OCI-M1 (cell line): Measurements from ENCODE around the gene FAM107B.
A peak's percentile ranks its signal among the peaks of the same experiment; 100 is the strongest.
"Not testable (repeated sequence)": the region's sequence is repeated elsewhere in the genome, so short reads cannot be mapped to it uniquely, and the experiment has no call there.

Experiments used
- DNase-seq: peaks from one replicate; lab custom pipeline; 2025; lab: John Stamatoyannopoulos, UW

Gene FAM107B

GRCh38 chr10:14736043-14736442, 38.7 kb downstream of the FAM107B start:
- DNase-seq, result no peak

- DNase-seq, result no peak
Observed at GRCh38 chr10:14731875-14732512, 42.7 kb downstream of the FAM107B start.

- no peak for DNase-seq
Observed at GRCh38 chr10:14728346-14728745, 46.4 kb downstream of the FAM107B start.

GRCh38 chr10:14727924-14728323, 46.8 kb downstream of the FAM107B start:
- DNase-seq, result no peak

GRCh38 chr10:14727465-14727864, 47.2 kb downstream of the FAM107B start:
- no peak for DNase-seq

- DNase-seq, result no peak
Observed at GRCh38 chr10:14724931-14725330, 49.8 kb downstream of the FAM107B start.

- DNase-seq, result no peak
Observed at GRCh38 chr10:14723052-14723689, 51.5 kb downstream of the FAM107B start.

- DNase-seq, result no peak
Observed at GRCh38 chr10:14717552-14717951, 57.1 kb downstream of the FAM107B start.

- no peak for DNase-seq
Observed at GRCh38 chr10:14712991-14713424, 61.7 kb downstream of the FAM107B start.

- not testable (repeated sequence) for DNase-seq
Observed at GRCh38 chr10:14709344-14709743, 65.4 kb downstream of the FAM107B start.

GRCh38 chr10:14707481-14707880, 67.2 kb downstream of the FAM107B start:
- no peak for DNase-seq

GRCh38 chr10:14705548-14706230, 69.0 kb downstream of the FAM107B start:
- DNase-seq, result peak; percentile 83

- no peak for DNase-seq
Observed at GRCh38 chr10:14703631-14704001, 71.1 kb downstream of the FAM107B start.

GRCh38 chr10:14701466-14701865, 73.2 kb downstream of the FAM107B start:
- DNase-seq, result no peak

GRCh38 chr10:14700546-14700945, 74.2 kb downstream of the FAM107B start:
- DNase-seq, result no peak

- DNase-seq, result no peak
Observed at GRCh38 chr10:14699482-14699881, 75.2 kb downstream of the FAM107B start.

- DNase-seq, result no peak
Observed at GRCh38 chr10:14698829-14699170, 75.9 kb downstream of the FAM107B start.

- peak; percentile 2 for DNase-seq
Observed at GRCh38 chr10:14698111-14698828, 76.4 kb downstream of the FAM107B start.

- DNase-seq, result no peak
Observed at GRCh38 chr10:14697281-14697680, 77.4 kb downstream of the FAM107B start.

GRCh38 chr10:14696821-14697220, 77.9 kb downstream of the FAM107B start:
- no peak for DNase-seq

GRCh38 chr10:14695847-14696480, 78.7 kb downstream of the FAM107B start:
- no peak for DNase-seq

- no peak for DNase-seq
Observed at GRCh38 chr10:14693891-14694290, 80.8 kb downstream of the FAM107B start.
